Skin of body (tissue), 2 donors: ENCODE results near the gene PRPF40B. TPM values are rescaled to one million over a fixed set of nuclear protein-coding genes. Genes with fewer than 3 reads are reported as not detected.

Experiments
- DNase-seq: peaks from one replicate; lab custom pipeline; 2025; lab: John Stamatoyannopoulos, UW
- total RNA-seq: library from RNA; depleted of rRNA; stranded (reverse); fragments of >200 nt; gene quantifications from one replicate; pipeline ENCODE4 v1.2.3, GENCODE V29; 2014

The PRPF40B gene
- total RNA-seq, 1 donor from 2014 or later: 10.4 TPM

GRCh38 chr12:49635656-49636055 lies 12.3 kb downstream of the PRPF40B start:
- no peak for DNase-seq

DNA sequence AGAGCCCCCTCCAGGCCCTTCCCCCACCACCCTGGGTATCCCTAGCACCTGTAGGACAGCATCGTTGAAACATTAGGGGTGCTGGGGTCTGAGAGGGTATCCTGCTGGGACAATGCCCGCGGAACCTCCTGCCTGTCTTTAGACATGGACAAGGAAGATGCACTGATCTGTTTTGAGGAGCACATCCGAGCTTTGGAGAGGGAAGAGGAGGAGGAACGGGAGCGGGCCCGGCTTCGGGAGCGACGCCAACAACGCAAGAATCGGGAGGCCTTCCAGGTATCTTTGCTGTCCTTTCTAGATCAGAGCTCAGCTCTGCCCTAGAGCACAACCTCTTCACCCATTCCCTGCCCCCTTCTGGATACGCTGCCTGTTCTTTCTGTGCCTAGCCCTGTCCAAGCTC lies 13.2 kb downstream of the PRPF40B start:
- no peak for DNase-seq

GRCh38 chr12:49636979-49637755 lies 13.8 kb downstream of the PRPF40B start:
- peak; percentile 56 for DNase-seq

GRCh38 chr12:49641748-49642369 lies 18.5 kb downstream of the PRPF40B start:
- no peak for DNase-seq

DNA sequence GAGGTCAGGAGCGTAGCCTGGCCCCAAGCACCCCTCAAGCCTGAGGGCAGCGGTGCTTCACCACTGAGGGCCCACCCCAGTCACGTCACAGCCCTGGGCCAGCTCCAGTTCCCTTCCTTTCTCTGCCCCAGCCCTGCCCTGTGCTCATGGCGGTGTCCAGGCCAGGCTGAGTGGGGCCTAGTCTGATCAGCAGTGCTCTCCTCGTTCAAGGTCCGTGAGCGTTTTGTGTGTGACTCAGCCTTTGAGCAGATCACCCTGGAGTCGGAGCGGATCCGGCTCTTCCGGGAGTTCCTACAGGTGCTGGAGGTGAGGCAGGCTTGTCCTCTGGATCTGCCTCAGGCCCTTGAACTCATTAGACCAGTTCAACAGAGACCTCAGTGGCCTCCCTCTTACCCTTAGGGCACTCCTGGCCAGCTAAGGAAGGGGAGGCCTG lies 19.0 kb downstream of the PRPF40B start:
- DNase-seq: no peak

GRCh38 chr12:49643135-49643534 lies 19.8 kb downstream of the PRPF40B start:
- no peak for DNase-seq

GRCh38 chr12:49643961-49644619 lies 20.7 kb downstream of the PRPF40B start:
- no peak for DNase-seq

- DNase-seq: peak; percentile 32
Observed at GRCh38 chr12:49644620-49644994, 21.2 kb downstream of the PRPF40B start.

GRCh38 chr12:49645146-49646039 lies 22.0 kb downstream of the PRPF40B start:
- no peak for DNase-seq

- DNase-seq: no peak
Observed at GRCh38 chr12:49646331-49646830, 23.0 kb downstream of the PRPF40B start.

GRCh38 chr12:49646871-49647654 lies 23.7 kb downstream of the PRPF40B start:
- no peak for DNase-seq

DNA sequence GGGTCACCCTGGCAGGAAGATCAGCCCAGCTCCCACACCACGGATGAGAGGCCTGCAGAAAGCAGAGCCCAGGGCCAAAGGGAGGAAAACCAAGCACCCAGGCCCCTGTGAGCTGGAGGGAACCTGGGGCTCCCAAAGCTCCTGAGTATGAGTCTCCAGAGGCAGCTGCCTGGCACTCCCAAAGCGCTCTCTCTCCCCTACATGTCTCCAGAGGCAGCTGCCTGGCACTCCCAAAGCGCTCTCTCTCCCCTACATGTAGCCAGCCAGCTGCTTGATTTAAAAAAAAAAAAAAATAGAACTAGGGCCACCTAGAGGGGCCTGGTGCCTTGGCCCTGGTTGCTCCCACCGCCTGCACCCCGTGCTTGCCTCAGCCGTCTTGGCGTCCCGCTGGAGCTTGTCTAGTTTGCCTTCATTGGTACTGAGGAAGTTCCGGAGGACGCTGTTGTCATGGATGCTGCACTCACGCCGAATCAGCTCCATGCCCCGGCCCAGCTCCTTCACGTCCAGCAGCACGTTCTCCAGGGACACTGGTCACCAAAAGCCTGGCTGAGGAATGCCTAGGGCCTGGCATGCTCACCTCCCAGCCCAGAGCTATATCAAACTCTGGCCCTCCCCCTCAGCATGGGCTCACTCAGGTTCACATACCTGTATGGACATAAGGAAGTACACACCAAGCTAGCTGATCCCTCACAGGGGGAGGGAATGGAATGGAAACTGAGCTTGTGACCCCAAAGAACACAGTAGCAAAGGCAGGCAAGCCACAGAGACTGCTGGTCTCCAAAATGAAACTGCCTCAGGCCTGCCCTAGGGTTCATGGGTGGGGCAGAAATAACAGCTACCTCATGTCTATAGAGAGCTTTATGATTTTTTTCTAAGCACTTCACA lies 24.7 kb downstream of the PRPF40B start:
- no peak for DNase-seq

GRCh38 chr12:49648712-49649003 lies 25.3 kb downstream of the PRPF40B start:
- DNase-seq: no peak

DNA sequence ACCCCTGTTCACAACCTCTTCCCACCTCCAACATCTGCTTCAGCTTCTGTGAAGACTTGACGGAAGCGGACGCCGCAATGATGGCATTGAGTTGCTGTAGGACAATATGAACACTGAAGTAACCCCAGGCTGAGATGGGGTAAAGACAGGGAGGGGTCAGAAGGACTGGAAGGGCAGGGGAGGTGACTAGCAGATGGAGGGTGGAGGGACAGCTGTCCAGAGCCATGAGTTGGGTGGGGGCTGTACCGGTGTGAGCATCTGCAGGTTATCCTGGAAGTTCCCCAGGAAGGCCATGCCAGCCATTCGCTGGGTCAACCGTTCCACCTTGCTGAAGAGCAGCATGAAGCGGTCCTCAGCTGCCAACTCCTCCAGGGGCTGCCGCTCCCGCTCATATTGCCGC lies 26.1 kb downstream of the PRPF40B start:
- DNase-seq: no peak

DNA sequence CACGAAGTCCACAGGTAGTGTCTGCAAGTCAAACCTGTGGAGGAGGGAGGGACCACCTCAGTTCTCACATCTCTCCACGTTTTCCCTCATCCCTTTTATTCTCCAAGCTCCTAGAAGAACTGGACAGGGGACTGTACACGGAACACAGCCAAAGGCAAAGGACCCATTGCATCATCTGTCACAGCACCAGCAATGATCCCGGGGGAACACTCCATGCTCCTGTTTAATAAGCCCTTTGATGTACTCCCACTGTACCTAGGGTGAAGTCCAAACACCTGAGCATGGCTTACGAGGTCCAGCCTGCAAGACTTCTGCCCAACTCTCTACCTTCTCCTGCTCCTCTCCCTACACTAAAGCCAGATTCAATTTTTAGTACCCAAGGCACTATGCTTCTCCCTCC lies 26.5 kb downstream of the PRPF40B start:
- DNase-seq: no peak

- DNase-seq: no peak
Observed at GRCh38 chr12:49651855-49652254, 28.5 kb downstream of the PRPF40B start.

DNA sequence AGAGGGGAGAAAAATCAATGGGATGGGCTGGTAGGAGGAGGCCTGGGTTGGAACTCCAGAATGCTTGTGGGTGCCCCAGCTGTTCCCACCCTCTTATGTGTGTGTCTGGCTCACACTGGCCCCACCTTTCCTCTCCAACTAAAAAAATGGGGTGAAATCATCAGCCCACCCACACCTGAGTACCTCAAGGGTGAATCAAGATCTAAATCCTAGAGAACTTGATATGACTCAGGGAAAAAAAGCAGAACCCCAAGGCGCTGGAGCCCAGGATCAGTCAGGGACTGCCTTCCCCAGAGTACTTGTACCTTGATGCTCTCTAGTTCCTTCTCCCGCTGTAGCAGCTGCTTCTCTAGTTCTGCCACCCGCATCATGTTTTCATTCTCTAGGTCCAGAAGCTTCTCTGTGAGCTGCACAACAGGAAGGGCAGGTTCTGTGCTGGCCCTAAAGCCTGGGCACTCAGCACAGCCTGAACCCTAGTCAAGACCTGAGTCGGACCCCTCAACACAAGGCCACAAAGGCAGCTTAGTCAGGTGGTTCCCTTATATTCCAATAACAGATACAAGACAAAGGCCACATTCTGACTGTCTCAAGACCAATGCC lies 29.7 kb downstream of the PRPF40B start:
- DNase-seq: no peak

DNA sequence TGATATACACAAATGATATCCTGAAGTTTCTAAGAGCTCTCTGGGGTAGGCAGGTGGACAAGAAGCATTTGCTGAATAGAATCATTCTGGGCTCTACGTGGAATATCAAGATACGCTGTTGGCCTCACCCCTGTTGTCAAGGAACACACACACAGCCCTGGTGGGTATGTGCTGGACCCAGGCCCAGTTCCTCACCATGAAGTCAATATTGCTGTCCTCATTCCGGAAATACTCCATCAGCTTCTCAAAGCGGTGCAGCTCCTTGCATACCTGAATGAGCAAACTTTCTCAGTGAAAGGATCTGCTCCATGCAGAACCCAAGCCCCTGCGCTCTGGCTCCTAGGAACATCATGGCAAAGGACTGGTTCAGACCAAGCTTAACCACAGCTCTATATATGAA lies 31.4 kb downstream of the PRPF40B start:
- DNase-seq: no peak

DNA sequence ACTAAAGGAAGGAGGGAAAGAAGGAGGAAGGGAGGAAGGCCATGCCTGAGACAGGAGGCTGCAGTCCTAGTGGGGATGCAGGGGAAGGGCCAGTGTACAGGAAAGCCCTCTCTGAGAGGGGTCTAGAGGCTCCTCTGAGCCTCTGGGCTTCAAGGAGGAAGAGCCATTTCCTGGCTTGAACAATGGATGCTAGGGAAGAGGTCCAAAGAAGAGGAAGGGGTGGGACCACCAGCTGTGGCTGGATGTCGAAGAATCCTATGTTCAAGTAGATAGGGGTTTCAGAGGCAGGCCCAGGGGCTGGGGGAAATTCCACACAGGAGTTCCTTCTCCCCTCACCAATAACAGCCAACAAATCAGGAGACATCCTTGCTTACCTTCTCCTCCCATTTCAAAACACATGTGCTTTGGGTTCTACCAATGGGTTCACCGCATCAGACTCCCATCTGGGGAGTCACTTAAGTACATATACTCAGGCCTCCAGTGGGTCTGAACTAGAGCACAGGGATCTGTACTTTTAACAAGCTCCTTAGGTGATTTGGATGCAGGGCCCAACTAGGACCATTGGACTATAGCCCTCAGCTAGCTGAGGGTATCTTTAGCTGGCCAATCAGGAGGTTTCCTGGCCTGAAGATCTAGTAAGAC lies 32.4 kb downstream of the PRPF40B start:
- no peak for DNase-seq
